GM23338 (cell line): ENCODE data around the gene SORCS2.

ENCODE experiments used
- CREB1 ChIP-seq: fragments of 250-450 bp; sonication (Bioruptor Pico); IDR thresholded peaks from 2 replicates; pipeline ENCODE4 v1.5.0; 2020; ENCODE audit warnings: low read depth, mild to moderate bottlenecking, moderate library complexity
- CTCF ChIP-seq, 2 experiments: fragments of 200-600 bp in 1 of 2; sonication (generic) in 1 of 2; conservative IDR thresholded peaks; 2 replicates each; pipeline versions ENCODE4 v1.5.1 to v1.6.1; 2016 to 2017; ENCODE audit warnings: antibody characterized with exemption in 2 of 2, low read depth in 2 of 2, mild to moderate bottlenecking in 2 of 2, moderate library complexity in 1 of 2
- EZH2 ChIP-seq: fragments of 200-600 bp; sonication (generic); IDR thresholded peaks from one replicate; pipeline ENCODE4 v1.8.0; 2017; ENCODE audit warnings: antibody characterized with exemption, mild to moderate bottlenecking, low read depth; ENCODE audit not compliant: unreplicated experiment
- EZH2phosphoT487 ChIP-seq: fragments of 200-600 bp; sonication (generic); IDR thresholded peaks from one replicate; pipeline ENCODE4 v1.8.1; 2018; ENCODE audit warnings: antibody characterized with exemption; ENCODE audit not compliant: unreplicated experiment
- POLR2AphosphoS5 ChIP-seq: IDR thresholded peaks from 2 replicates; pipeline ENCODE4 v1.6.1; 2016; ENCODE audit warnings: antibody characterized with exemption, low read depth
- REST ChIP-seq: IDR thresholded peaks from one replicate; pipeline ENCODE4 v1.6.1; 2018; ENCODE audit warnings: antibody characterized with exemption; ENCODE audit not compliant: unreplicated experiment

- no peak for TF ChIP-seq EZH2
- no peak for TF ChIP-seq REST
- TF ChIP-seq CTCF (conservative IDR thresholded peaks at IDR 0.05; ENCODE audit: low read depth in 2 of 2) = no peak
- no peak for TF ChIP-seq CREB1
- TF ChIP-seq EZH2phosphoT487 = no peak
- no peak for TF ChIP-seq POLR2AphosphoS5
These were observed 308.1 kb downstream of the SORCS2 start for GRCh38 chr4:7500404-7500803.
